HG02943 (cell line): ENCODE measurements around the gene TYMP.

Experiments
- ATAC-seq: cut with Tn5 transposase; IDR thresholded peaks from one replicate; pipeline ENCODE4 v1.9.1; 2021; ENCODE audit warnings: mild to moderate bottlenecking, low read depth, moderate library complexity; ENCODE audit not compliant: unreplicated experiment

The TYMP gene

DNA sequence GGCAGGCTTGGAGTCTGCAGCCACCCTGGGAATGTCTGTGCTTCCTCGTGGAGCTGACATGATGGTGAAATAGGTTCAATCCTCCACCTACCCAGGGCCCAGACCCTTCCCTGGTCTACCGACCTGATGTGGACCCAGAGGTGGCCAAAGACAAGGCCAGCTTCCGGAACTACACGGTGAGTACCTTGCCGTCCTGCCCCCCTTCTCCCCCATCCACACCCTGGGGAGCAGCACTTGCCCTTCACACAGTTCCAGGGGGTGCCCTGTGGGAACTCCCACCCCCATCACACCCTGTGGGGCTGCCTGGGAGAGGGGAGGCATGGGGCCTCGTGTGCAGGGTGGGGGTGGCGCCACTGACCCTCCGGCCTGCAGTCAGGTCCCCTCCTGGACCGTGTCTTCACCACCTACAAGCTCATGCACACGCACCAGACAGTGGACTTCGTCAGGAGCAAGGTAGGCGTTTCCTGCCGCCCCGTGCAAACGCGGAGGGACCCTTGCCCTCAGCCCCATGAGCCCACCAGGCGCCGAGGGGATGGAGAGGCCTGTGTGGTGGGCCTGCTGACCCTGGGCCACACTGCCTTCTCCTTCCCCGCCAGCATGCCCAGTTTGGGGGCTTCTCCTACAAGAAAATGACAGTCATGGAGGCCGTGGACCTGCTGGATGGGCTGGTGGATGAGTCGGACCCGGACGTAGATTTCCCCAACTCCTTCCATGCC is 42.4 kb downstream of the TYMP start:
- ATAC-seq = no peak

DNA sequence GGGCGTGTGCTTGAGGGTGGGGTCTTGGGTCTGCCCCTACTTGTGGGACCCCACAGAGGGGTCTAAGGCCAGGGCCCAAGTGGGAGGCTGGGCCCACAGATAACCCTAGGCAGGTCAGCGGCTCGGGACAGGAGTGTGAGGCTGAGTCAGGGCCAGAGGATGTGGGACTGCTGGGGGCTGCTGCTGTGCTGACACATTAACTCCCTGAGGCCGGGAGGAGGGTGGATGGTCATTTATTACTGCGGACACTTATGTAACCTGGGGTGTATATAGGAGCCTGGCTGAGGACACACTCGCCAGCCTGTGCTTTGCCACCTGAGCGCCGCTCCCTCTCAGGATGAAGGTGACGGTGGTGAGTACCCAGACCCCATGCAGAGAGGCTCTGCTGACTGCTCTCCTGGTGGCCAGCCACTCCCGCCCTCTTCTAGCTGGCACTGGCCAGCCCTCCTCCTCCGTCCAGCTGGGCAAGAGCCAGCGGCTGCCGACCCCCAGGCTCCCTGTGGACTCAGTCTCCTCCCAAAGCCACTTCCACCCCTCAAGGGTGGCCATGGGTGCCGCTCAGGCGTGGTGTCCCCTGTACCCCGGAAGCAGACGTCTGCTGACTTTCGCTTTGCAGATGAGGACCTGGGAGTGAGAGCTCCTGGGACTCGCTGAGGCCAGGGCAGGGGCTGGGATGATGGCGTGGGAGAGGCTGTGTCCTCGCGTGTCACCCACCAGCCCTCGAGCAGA is 43.1 kb downstream of the TYMP start, which contains the start of gene MIOX:
Gene MIOX, plus strand, starts transcription at position 299 of the 729 bp plus-strand sequence. Its CDS starts 39 bp downstream, at position 338.
- no peak for ATAC-seq

DNA sequence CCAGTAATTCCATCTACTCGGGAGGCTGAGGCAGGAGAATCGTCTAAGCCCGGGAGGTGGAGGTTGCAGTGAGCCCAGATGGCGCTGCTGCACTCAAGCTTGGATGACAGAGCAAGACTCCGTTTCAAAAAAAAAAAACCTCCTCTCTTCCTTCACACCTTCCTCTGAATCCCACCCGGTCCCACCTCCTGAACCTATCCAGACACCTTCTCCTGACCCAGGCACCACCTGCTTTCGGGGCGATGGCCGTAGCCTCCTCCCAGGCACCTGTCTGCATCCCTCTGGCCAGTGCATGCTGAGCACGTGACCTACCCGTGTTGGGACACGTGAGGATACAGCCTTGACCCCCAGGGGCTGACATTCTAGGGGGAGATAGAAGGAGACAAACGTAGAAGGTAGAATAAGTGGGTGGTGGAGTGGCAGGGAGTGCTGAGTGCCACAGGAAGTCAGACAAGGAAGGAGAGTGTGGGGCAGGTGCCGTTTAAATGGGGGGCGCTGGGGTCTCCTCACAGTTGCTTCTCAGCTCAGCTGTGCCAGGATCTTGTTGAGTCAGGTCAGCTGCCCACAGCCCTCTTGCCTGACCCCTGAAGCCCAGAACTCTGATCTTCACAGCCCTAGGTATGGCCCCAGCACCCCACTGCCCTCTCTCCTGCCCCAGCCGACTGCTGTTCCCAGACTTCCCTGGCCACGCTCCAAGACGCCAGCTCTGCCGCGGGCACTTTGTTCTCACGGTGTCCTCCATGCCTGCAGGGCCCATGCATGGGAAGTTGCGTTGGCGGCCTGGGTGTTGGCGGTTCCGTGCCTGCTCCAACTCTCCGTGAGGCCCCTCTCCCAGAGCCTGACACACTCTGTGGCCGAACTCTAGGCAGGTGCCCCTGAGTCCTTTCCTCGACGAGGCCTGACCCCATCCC is 44.3 kb downstream of the TYMP start:
- ATAC-seq = no peak

DNA sequence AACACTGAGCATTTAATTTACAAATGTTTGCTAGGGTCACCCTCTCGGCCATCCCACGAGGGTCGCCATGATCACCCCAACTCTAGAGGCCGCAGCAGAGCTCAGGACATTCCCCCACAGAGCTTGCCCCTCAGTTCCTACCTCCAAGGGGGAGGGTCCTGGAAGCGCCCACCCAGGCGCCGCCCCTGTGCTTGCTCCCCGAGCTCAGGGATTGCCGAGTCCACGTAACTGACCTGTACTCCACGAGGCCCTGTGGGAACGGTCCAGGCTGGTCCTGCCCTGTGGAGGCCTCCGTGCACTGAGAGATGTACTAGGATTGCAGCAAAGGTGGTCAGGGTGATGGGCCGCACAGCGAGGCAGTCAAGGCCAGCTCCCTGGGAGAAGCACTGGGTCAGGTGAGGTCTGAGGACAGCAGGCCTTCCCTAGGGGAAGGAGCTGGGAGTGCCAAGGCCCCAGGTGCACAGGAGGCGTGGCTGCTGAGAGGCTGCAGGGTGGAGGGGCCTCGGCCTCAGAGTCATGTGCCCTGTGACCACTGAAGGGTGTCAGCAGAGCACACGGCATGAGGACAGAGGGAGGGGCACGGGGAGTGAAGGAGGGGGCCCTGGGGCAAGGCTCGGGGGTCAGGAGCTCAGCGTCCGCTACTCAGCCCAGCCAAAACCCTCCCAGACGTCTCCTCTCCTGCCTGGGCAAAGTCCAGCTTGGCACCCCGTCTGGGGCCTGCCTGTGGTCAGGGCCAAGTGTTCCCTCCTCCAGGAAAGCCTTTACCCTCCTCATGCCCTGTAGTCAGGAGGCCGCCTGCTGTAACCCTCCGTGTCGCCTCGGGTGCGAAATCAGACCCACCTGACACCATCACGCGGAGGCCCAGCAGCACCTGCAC is 45.6 kb downstream of the TYMP start:
- no peak for ATAC-seq

DNA sequence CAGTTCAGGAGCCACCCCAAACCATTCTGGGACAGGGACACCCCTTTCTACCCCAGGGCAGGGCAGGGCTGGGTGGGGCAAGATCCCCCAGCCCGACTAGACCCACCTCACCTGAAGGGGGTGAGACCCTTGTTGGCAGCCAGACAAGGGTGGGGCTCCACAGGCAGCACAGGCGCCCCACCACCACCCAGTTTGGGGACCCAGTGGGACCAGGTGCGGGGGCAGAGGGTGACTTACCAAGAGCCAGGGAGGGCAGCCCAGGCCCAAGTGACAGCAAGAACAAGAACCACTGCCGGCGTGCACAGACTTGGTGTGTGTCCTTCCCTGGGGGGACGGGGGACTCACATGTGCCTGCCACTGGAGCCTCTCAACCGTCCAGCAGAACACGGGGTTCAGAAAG is 46.3 kb downstream of the TYMP start:
- no peak for ATAC-seq

DNA sequence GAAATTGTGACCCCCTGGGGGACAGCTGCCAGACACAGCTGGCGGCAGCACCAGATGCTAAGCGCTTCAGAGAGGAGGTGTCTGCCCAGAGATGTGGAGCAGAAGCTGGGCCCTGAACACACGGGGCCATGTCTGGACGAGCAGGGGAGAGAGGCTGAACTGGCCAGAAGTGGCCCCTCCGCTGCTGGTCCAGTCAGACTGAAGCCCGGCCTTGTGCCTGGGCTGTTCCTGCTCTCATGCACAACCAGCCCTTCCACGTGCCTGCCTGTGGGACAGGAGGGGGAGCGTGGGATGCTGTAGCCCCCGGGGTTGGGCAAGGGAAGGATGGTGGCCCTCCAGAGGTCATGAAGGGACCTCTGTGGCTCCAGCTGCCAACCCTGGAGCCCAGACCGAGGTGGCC is 46.7 kb downstream of the TYMP start:
- no peak for ATAC-seq

DNA sequence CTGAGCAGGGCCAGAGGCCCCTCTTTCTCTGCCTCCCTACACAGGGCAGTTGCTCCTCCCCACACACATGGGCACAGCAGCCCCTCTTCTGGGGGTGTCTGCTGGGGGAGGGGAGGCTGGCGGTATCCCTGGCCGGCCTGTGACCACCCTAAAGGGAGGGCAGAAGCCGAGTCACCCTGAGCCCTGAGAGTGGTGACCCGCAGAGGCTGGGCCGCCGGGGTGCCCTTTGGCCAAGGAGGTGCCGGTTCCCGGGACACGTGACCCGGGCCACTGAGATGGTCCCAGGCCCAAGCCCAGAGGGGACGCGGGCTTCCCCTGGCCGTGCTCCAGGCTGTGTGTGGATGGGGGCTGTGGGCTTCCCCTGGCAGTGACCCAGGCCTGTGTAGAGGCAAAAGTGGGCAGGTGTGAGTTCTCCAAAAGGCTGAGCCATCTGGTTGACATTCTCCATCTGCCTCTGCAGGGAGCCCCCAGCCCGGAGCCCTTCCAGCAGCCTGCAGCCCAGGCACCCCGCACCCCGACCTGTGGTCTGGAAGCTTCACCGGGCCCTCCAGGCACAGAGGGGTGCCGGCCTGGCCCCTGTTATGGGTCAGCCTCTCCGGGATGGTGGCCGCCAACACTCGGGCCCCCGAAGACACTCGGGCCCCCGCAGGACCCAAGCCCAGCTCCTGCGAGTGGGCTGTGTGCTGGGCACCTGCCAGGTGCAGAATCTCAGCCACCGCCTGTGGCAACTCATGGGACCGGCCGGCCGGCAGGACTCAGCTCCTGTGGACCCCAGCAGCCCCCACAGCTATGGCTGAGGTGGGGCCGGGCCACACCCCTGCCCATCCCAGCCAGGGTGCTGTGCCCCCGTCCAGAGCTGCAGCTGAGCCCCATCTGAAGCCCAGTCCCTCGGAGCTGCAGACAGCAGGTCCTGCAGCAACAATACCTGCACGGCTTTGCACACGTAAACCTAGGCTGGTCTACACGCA is 47.4 kb downstream of the TYMP start:
- ATAC-seq = no peak

DNA sequence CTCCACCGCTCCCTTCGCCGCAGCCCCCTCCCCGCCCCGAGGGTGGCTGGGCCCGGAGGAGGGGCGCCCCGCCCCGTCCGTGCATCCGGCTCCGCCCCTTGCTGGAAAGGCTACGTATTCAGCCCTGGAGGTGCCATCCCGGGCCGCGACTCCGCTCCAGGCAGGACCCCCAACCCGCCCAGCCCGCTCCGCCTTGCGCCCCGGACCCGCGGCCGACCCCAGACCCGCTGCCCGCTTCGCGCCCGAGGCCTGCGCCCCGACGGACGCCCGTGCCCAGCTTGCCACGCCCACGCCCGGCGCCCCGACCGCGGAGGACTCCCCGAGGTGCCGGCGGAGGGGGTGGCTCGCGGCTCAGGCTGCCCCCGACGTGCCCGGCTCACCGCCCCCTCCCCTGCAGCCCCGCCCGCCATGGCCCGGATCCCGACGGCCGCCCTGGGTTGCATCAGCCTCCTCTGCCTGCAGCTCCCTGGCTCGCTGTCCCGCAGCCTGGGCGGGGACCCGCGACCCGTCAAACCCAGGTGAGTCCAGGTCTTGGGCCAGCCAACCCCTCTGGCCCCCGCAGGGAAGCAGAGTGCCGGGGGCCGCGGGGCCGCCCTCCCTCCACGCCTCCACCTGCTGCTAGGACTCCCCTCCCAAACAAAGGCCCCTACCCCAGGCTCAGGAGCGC is 48.2 kb downstream of the TYMP start, which contains the start of gene ADM2:
Gene ADM2, plus strand, starts transcription at position 104 of the 667 bp plus-strand sequence. Its CDS starts 305 bp downstream, at position 409.
- ATAC-seq = no peak

DNA sequence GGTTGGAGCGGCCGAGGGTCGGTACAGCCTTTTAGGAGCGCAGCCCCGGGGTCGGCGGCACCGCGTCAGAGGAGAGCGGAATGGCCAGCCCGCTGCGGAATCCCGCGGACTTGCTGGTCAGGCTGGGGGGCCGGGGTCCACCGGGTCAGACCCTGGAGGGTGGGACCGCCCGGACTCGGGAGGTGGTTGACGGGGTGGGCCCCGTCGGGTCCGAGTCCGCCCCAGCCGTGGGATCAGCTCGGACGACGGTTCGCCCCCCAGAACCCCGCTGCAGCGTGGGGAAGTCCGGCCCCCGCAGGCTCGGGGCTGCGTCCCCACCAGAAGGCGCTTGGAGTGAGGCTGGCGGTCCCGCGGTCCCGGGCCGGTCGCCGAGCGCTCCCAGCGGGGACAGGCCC is 48.8 kb downstream of the TYMP start:
- no peak for ATAC-seq

DNA sequence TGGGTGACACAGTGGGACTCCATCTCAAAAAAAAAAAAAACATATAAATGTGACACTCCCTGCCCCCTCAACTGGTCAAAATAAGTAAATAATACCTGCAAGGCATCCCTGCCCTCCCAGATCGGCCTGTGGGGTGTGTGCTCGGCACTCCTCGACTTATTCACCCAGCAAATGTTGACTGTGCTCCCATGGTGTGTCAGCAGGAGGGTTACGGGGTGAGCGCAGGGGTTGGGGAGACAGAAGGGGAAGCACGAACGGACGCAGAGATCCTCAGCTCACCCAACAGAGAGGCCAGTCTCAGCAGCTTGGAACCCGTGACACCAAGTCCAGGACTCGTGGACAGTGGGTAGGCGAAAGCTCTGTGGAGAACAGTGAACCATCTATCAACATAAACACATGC is 50.1 kb downstream of the TYMP start:
- no peak for ATAC-seq

DNA sequence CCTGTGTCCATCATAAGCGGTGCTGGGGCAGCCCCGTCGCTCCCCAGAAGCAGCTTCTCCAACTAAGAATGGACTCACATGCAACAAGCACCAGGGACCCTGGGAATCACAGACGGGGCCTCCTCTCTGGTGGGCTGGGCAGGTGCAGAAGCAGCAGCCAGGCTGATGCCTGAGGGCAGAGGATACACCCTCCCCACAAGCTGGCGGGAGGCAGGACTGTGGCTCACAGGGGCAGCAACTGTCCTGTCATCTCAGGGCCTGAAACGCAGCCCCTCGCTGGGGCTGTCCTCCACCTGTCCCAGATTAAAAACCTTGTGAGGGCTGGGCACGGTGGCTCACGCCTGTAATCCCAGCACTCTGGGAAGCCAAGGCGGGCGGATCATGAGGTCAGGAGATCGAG is 51.9 kb downstream of the TYMP start:
- no peak for ATAC-seq

DNA sequence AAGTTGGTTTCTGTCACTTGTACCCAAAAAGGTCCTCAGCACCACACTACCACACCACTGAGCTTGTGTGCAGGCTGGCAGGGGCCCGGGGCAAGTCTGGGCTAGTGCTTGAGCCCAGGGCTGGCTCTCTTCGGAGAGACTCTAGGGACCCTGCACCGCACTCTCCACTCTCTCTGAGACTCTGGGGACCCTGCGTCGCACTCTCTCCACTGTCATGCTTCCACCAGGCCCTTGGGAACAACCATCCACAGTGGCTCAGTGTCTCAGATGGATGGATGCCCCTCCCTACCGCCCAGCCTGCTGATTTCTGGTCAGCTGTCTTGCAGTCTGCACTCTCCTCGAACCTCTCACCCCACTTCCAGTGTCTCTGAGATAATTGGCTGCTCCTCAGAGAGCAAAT is 52.9 kb downstream of the TYMP start:
- ATAC-seq = no peak
